WTC11 (cell line): ENCODE results near the gene RPP40. TPM values are rescaled to one million over a fixed set of nuclear protein-coding genes. Genes with fewer than 3 reads are reported as not detected.

Source experiments
- ATAC-seq: fragments of 200-7000 bp; cut with Tn5 transposase; 2 replicates; pipeline ENCODE4 v1.10.0; 2021; ENCODE audit warnings: mild to moderate bottlenecking, moderate library complexity
- CTCF ChIA-PET: fragments of 300-600 bp; sonication (Branson Sonifier 250); formaldehyde crosslinking; loops from one replicate; lab custom pipeline; 2021; ENCODE audit warnings: antibody characterized with exemption; lab: Charles Lee
- POLR2A ChIA-PET: fragments of 350-600 bp; sonication (Branson Sonifier 250); formaldehyde crosslinking; loops from one replicate; lab custom pipeline; 2021; ENCODE audit warnings: antibody characterized with exemption; lab: Charles Lee
- DNase-seq: peaks from one replicate; pipeline ENCODE4 v3.0.0; 2021; ENCODE audit warnings: low spot score
- H3K27ac Mint-ChIP-seq: 2 replicates; pipeline ENCODE4 v1.8.0; 2021; ENCODE audit warnings: mixed read lengths
- H3K27me3 Mint-ChIP-seq: 2 replicates; pipeline ENCODE4 v1.8.0; 2021; ENCODE audit warnings: low read depth, mild to moderate bottlenecking, moderate library complexity, mixed read lengths
- H3K36me3 Mint-ChIP-seq: 2 replicates; pipeline ENCODE4 v1.8.0; 2021; ENCODE audit warnings: mixed read lengths
- H3K4me1 Mint-ChIP-seq: 2 replicates; pipeline ENCODE4 v1.8.0; 2022; ENCODE audit warnings: mixed read lengths
- H3K4me3 Mint-ChIP-seq: 2 replicates; pipeline ENCODE4 v1.8.0; 2021; ENCODE audit warnings: mild to moderate bottlenecking, moderate library complexity, mixed read lengths
- H3K9me3 Mint-ChIP-seq: 2 replicates; pipeline ENCODE4 v1.8.0; 2021; ENCODE audit warnings: mixed read lengths
- EMX1 ChIP-seq: fragments of 250-450 bp; sonication (Bioruptor Pico); IDR thresholded peaks from 2 replicates; pipeline ENCODE4 v1.8.0; 2021; ENCODE audit warnings: mild to moderate bottlenecking
- ETV6 ChIP-seq: sonication (generic); formaldehyde crosslinking; IDR thresholded peaks from 2 replicates; pipeline ENCODE4 v1.8.1; 2022; ENCODE audit warnings: mild to moderate bottlenecking, missing genetic modification reagents
- FOXJ3 ChIP-seq: sonication (generic); formaldehyde crosslinking; IDR thresholded peaks from 2 replicates; pipeline ENCODE4 v1.9.0; 2021; ENCODE audit warnings: missing genetic modification reagents, mild to moderate bottlenecking, borderline replicate concordance
- FOXP1 ChIP-seq: sonication (generic); formaldehyde crosslinking; IDR thresholded peaks from 2 replicates; pipeline ENCODE4 v1.8.0; 2022; ENCODE audit warnings: missing genetic modification reagents, mild to moderate bottlenecking, moderate library complexity, borderline replicate concordance
- GABPB1 ChIP-seq: sonication (generic); formaldehyde crosslinking; IDR thresholded peaks from 2 replicates; pipeline ENCODE4 v1.8.1; 2023; ENCODE audit warnings: mild to moderate bottlenecking, missing genetic modification reagents
- GRHL2 ChIP-seq: fragments of 250-450 bp; sonication (Bioruptor Pico); IDR thresholded peaks from 2 replicates; pipeline ENCODE4 v1.8.0; 2022; ENCODE audit warnings: mild to moderate bottlenecking, moderate library complexity; ENCODE audit not compliant: insufficient replicate concordance, severe bottlenecking
- GTF2I ChIP-seq: fragments of 250-450 bp; sonication (Bioruptor Pico); conservative IDR thresholded peaks from 2 replicates; pipeline ENCODE4 v1.4.0; 2021; ENCODE audit warnings: mild to moderate bottlenecking
- JAZF1 ChIP-seq: fragments of 250-450 bp; sonication (Bioruptor Pico); IDR thresholded peaks from 2 replicates; pipeline ENCODE4 v1.9.0; 2021; ENCODE audit warnings: moderate library complexity, mild to moderate bottlenecking, inconsistent platforms
- JUN ChIP-seq: sonication (generic); formaldehyde crosslinking; IDR thresholded peaks from 2 replicates; pipeline ENCODE4 v1.8.0; 2023; ENCODE audit warnings: mild to moderate bottlenecking, missing genetic modification reagents
- MYBL2 ChIP-seq: sonication (generic); formaldehyde crosslinking; IDR thresholded peaks from 2 replicates; pipeline ENCODE4 v1.8.1; 2023; ENCODE audit warnings: mild to moderate bottlenecking, moderate library complexity, missing genetic modification reagents
- RELA ChIP-seq: sonication (generic); formaldehyde crosslinking; IDR thresholded peaks from 2 replicates; pipeline ENCODE4 v1.8.1; 2022; ENCODE audit warnings: missing genetic modification reagents, mild to moderate bottlenecking, borderline replicate concordance
- TEAD4 ChIP-seq: sonication (generic); formaldehyde crosslinking; IDR thresholded peaks from 2 replicates; pipeline ENCODE4 v1.8.0; 2022; ENCODE audit warnings: mild to moderate bottlenecking, missing genetic modification reagents
- ZBTB21 ChIP-seq: sonication (generic); formaldehyde crosslinking; IDR thresholded peaks from 2 replicates; pipeline ENCODE4 v1.8.1; 2023; ENCODE audit warnings: mild to moderate bottlenecking, missing genetic modification reagents, borderline replicate concordance
- ZNF121 ChIP-seq: sonication (generic); formaldehyde crosslinking; IDR thresholded peaks from 2 replicates; pipeline ENCODE4 v1.8.0; 2023; ENCODE audit warnings: missing genetic modification reagents
- ZNF423 ChIP-seq: fragments of 250-450 bp; sonication (Bioruptor Pico); IDR thresholded peaks from 2 replicates; pipeline ENCODE4 v2.1.2; 2022; ENCODE audit warnings: mild to moderate bottlenecking, moderate library complexity
- total RNA-seq: library from RNA; stranded (reverse); gene quantifications from 3 replicates; pipeline ENCODE4 v1.2.3, GENCODE V29; 2021
- TF ChIP-seq, protein P1 (sequence below): sonication (generic); formaldehyde crosslinking; IDR thresholded peaks from 2 replicates; pipeline ENCODE4 v1.8.0; 2023; ENCODE audit warnings: missing genetic modification reagents
- TF ChIP-seq, protein P2 (sequence below): sonication (generic); formaldehyde crosslinking; IDR thresholded peaks from 2 replicates; pipeline ENCODE4 v1.8.1; 2023; ENCODE audit warnings: mild to moderate bottlenecking, missing genetic modification reagents, moderate library complexity
- TF ChIP-seq, protein P3 (sequence below): sonication (generic); formaldehyde crosslinking; IDR thresholded peaks from 2 replicates; pipeline ENCODE4 v1.8.1; 2023; ENCODE audit warnings: mild to moderate bottlenecking, missing genetic modification reagents, moderate library complexity
- TF ChIP-seq, protein P4 (sequence below): sonication (generic); formaldehyde crosslinking; IDR thresholded peaks from 2 replicates; pipeline ENCODE4 v1.8.0; 2022; ENCODE audit warnings: mild to moderate bottlenecking, missing genetic modification reagents
- TF ChIP-seq, protein P5 (sequence below): sonication (generic); formaldehyde crosslinking; IDR thresholded peaks from 2 replicates; pipeline ENCODE4 v1.8.0; 2022; ENCODE audit warnings: missing genetic modification reagents
- TF ChIP-seq, protein P6 (sequence below): fragments of 250-450 bp; sonication (Bioruptor Pico); IDR thresholded peaks from 2 replicates; pipeline ENCODE4 v1.9.0; 2021; ENCODE audit warnings: moderate library complexity, mild to moderate bottlenecking, inconsistent platforms, borderline replicate concordance
- TF ChIP-seq, protein P7 (sequence below): fragments of 250-450 bp; sonication (Bioruptor Pico); IDR thresholded peaks from 2 replicates; pipeline ENCODE4 v1.9.0; 2021; ENCODE audit warnings: mild to moderate bottlenecking
- TF ChIP-seq, protein P8 (sequence below): fragments of 250-450 bp; sonication (Bioruptor Pico); IDR thresholded peaks from 2 replicates; pipeline ENCODE4 v1.8.0; 2021; ENCODE audit warnings: mild to moderate bottlenecking

Gene RPP40
- total RNA-seq, 1 experiment from 2014 or later: 12.2 TPM

DNA sequence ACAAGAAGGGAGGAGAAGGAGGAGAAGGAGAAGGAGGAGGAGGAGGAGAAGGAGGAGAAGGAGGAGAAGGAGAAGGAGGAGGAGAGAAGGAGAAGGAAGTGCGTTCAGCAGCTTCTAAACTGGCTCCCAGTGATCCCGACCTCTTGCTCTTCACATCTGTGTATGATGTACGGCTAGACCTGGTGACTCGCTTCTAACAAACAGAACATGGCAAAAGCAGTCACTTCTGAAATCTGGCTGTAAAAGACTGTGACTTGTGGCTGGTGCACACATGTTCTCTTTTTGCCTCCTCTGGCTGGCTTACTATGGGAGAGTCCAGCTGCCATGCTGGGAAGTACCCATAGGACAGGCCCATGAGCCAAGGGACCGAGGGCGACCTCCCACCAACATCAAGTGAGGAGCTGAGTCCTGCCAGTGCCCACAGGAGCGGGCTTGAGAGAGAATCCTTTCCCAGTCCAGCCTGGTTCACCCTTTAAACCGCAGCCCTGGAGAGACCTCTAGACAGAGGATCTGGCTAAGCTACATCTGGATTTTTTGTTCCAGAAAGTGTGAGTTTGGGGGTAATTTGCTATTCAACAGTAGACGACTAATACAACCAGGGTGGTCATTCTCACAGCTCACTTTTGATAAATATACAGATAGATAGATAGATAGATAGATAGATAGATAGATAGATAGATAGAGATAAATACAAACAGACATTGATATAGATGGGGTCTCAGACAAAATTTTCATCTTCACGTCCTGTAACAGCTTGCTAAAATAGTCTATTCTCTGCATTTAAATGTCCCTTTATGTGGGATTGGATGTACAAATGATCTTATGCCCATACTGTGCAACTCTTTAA, 42.3 kb downstream of the RPP40 start (continued):
- no peak for TF ChIP-seq ZBTB21 (CRISPR knock-in tag)
- TF ChIP-seq MYBL2 (CRISPR knock-in tag): no peak
- TF ChIP-seq, protein P1, sequence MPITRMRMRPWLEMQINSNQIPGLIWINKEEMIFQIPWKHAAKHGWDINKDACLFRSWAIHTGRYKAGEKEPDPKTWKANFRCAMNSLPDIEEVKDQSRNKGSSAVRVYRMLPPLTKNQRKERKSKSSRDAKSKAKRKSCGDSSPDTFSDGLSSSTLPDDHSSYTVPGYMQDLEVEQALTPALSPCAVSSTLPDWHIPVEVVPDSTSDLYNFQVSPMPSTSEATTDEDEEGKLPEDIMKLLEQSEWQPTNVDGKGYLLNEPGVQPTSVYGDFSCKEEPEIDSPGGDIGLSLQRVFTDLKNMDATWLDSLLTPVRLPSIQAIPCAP: no peak
- no peak for TF ChIP-seq FOXJ3
- TF ChIP-seq GABPB1: no peak
- no peak for TF ChIP-seq TEAD4

DNA sequence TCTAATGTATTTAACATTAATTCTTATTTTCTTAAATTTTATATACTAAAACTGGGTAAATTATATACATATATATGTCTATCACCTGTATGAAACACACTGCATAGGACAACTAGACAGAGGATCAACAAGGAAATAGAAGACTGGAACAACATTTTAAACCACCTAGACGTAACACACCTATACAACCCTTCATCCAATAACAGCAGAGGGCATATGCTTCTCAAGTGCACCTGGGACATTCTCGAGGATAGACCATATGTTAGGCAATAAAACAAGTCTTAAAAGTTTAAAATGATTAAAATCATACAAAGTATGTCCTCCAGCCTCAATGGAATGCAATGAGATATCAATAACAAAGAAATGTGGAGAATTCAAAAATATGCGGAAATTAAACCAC, 45.2 kb downstream of the RPP40 start:
- no peak for DNase-seq
- no peak overlapping the region for H3K4me3 Mint-ChIP-seq
- no peak for TF ChIP-seq JAZF1 (CRISPR knock-in tag)
- TF ChIP-seq, protein P2, sequence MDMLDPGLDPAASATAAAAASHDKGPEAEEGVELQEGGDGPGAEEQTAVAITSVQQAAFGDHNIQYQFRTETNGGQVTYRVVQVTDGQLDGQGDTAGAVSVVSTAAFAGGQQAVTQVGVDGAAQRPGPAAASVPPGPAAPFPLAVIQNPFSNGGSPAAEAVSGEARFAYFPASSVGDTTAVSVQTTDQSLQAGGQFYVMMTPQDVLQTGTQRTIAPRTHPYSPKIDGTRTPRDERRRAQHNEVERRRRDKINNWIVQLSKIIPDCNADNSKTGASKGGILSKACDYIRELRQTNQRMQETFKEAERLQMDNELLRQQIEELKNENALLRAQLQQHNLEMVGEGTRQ: no peak
- TF ChIP-seq, all 79 proteins: peak for 0
- Mint-ChIP-seq H3K27ac (no peak overlapping the region), H3K27me3 (no peaks in the 10 kb centered on the region), H3K9me3 (no peaks in the 10 kb centered on the region), H3K4me1 (peaks cover 23% of the 10 kb centered on the region), H3K36me3 (peaks cover 19% of the 10 kb centered on the region)
- CTCF ChIA-PET: interaction anchor here (1.1 to 2.3 kb wide), 6 partner anchors 21 to 72 kb away, joined by 3 to 18 read pairs (median 7); partner anchors contain the start of gene RPP40
- ATAC-seq: no peak
- POLR2A ChIA-PET: no interaction called here

DNA sequence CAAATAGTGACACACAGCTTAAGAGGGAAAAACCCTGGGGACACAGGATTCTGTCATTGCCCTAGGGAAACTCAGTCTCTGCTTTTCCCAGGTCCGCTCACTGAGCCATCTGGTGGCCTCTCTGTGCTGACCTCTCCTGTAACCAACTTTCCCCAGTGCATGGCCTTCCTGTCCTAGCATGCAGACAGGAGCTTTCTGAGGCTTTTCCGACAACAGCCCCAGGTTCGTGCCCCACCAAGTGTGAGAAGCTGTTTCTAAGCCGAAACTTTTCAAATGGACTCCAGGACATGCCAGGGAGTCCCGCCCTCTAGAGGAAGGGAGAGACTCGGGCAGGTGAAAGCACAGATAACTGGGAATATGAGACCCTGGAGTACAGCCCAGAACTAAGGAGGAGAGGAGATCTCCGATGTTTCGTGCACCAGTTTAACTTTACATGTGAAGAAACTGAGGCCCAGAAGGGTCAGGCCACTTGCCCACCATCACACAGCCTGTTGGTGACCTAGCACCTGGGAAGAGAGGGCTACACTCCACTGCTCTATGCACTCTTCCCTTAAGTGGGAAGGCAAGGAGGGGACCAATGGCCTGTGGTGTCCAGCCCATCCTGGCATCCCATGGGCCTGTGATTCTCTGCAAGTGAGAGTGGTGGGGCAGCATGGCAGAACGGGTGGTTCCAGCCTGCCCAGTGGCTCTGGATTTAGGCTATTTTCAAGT, 46.2 kb downstream of the RPP40 start:
- Mint-ChIP-seq H3K4me3 (no peak overlapping the region), H3K9me3 (no peaks in the 10 kb centered on the region), H3K36me3 (peaks cover 23% of the 10 kb centered on the region), H3K4me1 (peaks cover 23% of the 10 kb centered on the region), H3K27ac (peak overlapping the region; percentile 87), H3K27me3 (no peaks in the 10 kb centered on the region)
- ChIA-PET POLR2A (no interaction called here), CTCF (interaction anchor here (0.9 to 2.3 kb wide), 31 partner anchors 9 to 822 kb away, joined by 3 to 18 read pairs (median 4); partner anchors contain the start of gene RPP40)
- peak; percentile 46 for DNase-seq
- ATAC-seq: peak; percentile 90
- TF ChIP-seq EMX1 (CRISPR knock-in tag): no peak
- TF ChIP-seq, protein P3, sequence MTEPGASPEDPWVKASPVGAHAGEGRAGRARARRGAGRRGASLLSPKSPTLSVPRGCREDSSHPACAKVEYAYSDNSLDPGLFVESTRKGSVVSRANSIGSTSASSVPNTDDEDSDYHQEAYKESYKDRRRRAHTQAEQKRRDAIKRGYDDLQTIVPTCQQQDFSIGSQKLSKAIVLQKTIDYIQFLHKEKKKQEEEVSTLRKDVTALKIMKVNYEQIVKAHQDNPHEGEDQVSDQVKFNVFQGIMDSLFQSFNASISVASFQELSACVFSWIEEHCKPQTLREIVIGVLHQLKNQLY: no peak
- TF ChIP-seq, protein P4, sequence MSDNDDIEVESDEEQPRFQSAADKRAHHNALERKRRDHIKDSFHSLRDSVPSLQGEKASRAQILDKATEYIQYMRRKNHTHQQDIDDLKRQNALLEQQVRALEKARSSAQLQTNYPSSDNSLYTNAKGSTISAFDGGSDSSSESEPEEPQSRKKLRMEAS (CRISPR knock-in tag): 0 out of 2 replicates have a peak, but pooled peaks have one; percentile 26
- TF ChIP-seq, protein P5, sequence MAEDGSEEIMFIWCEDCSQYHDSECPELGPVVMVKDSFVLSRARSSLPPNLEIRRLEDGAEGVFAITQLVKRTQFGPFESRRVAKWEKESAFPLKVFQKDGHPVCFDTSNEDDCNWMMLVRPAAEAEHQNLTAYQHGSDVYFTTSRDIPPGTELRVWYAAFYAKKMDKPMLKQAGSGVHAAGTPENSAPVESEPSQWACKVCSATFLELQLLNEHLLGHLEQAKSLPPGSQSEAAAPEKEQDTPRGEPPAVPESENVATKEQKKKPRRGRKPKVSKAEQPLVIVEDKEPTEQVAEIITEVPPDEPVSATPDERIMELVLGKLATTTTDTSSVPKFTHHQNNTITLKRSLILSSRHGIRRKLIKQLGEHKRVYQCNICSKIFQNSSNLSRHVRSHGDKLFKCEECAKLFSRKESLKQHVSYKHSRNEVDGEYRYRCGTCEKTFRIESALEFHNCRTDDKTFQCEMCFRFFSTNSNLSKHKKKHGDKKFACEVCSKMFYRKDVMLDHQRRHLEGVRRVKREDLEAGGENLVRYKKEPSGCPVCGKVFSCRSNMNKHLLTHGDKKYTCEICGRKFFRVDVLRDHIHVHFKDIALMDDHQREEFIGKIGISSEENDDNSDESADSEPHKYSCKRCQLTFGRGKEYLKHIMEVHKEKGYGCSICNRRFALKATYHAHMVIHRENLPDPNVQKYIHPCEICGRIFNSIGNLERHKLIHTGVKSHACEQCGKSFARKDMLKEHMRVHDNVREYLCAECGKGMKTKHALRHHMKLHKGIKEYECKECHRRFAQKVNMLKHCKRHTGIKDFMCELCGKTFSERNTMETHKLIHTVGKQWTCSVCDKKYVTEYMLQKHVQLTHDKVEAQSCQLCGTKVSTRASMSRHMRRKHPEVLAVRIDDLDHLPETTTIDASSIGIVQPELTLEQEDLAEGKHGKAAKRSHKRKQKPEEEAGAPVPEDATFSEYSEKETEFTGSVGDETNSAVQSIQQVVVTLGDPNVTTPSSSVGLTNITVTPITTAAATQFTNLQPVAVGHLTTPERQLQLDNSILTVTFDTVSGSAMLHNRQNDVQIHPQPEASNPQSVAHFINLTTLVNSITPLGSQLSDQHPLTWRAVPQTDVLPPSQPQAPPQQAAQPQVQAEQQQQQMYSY (CRISPR knock-in tag): no peak
- TF ChIP-seq GTF2I (CRISPR knock-in tag): 0 out of 2 replicates have a peak, but pooled peaks have one; percentile 47
- TF ChIP-seq GRHL2: no peak
- TF ChIP-seq, protein P6, sequence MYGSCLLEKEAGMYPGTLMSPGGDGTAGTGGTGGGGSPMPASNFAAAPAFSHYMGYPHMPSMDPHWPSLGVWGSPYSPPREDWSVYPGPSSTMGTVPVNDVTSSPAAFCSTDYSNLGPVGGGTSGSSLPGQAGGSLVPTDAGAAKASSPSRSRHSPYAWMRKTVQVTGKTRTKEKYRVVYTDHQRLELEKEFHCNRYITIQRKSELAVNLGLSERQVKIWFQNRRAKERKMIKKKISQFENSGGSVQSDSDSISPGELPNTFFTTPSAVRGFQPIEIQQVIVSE (CRISPR knock-in tag): no peak
- no peak for TF ChIP-seq FOXP1 (CRISPR knock-in tag)
- TF ChIP-seq, protein P7, sequence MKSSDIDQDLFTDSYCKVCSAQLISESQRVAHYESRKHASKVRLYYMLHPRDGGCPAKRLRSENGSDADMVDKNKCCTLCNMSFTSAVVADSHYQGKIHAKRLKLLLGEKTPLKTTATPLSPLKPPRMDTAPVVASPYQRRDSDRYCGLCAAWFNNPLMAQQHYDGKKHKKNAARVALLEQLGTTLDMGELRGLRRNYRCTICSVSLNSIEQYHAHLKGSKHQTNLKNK (CRISPR knock-in tag): no peak
- TF ChIP-seq, protein P8, sequence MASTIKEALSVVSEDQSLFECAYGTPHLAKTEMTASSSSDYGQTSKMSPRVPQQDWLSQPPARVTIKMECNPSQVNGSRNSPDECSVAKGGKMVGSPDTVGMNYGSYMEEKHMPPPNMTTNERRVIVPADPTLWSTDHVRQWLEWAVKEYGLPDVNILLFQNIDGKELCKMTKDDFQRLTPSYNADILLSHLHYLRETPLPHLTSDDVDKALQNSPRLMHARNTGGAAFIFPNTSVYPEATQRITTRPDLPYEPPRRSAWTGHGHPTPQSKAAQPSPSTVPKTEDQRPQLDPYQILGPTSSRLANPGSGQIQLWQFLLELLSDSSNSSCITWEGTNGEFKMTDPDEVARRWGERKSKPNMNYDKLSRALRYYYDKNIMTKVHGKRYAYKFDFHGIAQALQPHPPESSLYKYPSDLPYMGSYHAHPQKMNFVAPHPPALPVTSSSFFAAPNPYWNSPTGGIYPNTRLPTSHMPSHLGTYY (CRISPR knock-in tag): no peak
- no peak for TF ChIP-seq MYBL2 (CRISPR knock-in tag)
- TF ChIP-seq ZNF121: peak; percentile 38; the same call in 1 of the 2 replicates
- TF ChIP-seq RELA (CRISPR knock-in tag): no peak
- TF ChIP-seq ETV6 (CRISPR knock-in tag): no peak
- no peak for TF ChIP-seq JUN (CRISPR knock-in tag)
- TF ChIP-seq ZNF423 (CRISPR knock-in tag): no peak
